NOMO-1 treated with DMSO at 0.1 percent for 48 hours (cell line): Measurements from ENCODE around the gene BEX5.
"Not testable (repeated sequence)": the region's sequence is repeated elsewhere in the genome, so short reads cannot be mapped to it uniquely, and the experiment has no call there.

Experiments used
- DNase-seq: peaks from one replicate; lab custom pipeline; 2025; ENCODE audit not compliant: unreplicated experiment; lab: John Stamatoyannopoulos, UW

BEX5 gene

GRCh38 chrX:102155806-102156179 is at the start of gene BEX5:
Gene BEX5, minus strand, starts transcription at chrX:102155977. Its CDS starts 1,712 bp downstream, at chrX:102154265.
- peak; percentile 54 for DNase-seq

DNA sequence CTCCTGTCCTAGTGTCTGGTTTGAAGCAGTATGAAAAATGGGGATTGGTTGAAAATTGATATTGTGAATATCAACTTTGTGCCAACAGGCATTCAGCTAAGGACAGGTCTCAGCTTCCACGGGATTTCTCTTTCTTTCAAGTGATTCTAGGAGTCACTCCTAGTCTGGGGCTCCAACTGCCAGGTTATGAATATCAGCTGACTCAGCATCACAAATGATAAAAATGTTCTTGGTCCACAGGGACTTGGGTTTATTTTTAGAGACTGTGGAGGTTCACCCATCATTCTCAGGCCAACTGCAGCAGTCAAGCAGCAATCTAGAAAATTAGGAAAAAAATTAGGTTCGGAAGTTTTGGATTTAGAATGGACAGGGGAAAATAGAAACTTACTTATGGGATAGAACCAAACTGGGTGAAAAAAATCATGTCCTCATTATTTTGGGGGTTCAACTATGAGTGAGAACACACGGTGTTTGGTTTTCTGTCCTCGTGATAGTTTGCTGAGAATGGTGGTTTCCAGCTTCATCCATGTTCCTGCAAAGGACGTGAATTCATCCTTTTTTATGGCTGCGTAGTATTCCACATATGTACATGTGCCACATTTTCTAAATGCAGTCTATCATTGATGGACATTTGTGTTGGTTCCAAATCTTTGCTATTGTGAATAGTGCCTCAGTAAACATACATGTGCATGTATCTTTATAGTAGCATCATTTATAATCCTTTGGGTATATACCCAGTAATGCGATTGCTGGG is 30.4 kb upstream of the BEX5 start:
- DNase-seq = no peak

DNA sequence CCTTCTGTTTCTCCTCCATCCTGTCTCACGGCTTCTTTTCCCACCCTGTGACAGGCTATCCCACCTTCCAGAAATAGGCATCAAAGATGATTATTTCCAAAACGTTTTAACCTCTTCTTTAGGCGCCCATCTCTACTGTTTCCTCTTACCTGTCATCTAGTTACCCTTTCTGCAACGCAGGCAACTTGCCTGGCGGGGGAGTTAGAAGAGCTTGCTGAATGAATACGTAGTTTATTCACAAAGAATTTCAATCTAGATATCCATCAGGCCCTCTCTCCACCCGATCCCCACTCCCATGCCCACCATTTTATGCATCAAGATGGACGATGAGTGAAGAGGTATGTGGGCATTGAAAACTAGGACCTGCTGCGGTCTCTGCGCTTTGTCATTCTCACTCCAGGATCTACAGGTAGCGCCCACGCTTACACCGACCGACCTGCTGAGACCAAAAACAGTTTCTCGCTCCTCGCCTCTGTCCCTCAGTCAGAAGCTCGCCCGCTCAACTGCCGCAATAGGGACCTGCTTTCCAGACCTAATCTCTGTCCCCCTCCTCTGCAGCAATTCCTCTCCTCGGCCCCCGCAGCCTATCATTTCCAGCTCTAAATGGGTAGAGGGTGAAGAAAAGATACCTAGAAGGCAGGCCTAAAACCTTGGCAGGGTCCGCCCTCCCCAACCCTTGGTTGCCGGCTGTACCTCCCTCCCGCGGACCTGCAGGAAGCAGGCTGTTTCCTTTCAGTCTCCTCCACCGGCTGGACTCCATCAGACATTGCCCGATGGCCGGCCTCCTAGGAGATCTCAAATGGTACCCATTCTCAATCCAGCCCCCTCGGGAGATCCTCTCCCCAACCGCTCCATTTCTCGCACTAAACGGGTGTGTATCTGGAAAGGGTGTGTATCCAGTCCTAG is 624 bp downstream of the BEX5 start:
- DNase-seq = no peak

DNA sequence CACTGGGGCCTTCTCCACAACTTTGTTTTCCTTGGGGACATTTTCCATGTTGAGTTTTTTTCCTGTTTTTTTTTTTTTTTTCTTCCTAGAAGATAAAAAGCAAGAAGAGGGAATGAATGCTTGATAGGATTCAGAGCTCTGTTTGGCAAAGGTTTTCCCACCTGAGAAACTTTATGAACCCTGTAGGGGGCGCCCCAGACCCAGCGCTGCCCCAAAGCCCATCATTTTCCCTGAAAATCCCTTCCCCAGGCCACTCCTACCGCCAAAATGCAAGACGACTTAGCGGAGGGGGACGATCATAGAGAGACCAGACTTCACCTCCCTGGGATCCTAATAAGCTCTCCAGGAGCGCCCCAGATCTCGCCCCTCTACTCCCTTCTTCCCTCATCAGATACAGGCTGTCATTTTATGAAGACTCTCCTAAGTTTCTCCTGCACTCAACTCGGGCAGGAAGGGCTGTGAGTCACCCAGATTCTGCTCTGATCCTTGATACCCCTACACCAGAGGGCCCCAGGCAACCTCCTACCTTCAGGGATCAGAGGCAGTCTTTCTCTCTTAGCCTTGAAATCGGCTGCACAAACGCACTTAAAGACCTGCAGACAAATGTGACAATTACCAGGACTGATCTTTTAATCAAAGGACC is 1.4 kb downstream of the BEX5 start:
- no peak for DNase-seq

DNA sequence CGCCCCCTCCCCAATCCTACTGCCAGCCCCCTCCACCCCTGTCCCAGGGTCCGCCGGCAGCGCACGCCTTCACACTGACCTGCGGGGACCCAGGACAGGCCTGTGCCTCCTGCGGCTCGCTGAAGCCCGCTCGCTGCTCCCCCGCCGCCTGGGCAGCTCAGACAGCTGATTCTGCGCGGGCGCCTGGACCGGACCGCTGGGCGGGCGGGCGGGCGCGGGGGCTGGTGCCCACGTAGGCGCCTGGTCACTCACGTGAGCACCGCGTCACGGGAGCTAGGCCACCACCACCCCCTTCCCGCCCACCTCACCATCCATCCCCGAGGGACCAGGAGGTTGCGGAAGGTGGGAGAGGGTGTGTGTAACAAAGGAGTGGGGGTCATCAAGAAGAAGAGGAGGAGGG is 13.5 kb downstream of the BEX5 start, which contains the start of gene TCEAL6:
Gene TCEAL6 (minus strand): TSS at position 208 of the 400 bp plus-strand sequence.
- not testable (repeated sequence) for DNase-seq

DNA sequence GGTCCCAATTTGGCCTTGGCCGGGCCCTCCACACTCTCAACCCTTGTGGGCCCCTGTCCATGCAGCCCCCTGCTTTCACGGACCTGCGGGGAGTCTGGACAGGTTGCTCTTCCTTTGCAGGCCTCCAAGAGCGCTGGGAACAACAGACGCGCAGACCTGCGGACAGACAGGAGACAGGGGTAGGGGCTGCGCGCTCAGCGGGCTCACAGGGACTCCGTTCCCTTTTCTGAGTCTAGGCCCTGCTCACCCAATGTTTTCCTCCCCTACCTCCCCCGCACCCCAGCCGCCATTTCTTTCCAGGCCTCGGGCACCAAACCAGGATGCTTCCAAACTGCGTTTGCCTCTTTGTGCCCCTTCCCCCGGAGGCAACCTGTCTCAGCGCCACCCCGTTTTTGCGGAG is 14.1 kb downstream of the BEX5 start:
- DNase-seq = not testable (repeated sequence)

GRCh38 chrX:102140876-102141275 is 14.9 kb downstream of the BEX5 start:
- DNase-seq = not testable (repeated sequence)

DNA sequence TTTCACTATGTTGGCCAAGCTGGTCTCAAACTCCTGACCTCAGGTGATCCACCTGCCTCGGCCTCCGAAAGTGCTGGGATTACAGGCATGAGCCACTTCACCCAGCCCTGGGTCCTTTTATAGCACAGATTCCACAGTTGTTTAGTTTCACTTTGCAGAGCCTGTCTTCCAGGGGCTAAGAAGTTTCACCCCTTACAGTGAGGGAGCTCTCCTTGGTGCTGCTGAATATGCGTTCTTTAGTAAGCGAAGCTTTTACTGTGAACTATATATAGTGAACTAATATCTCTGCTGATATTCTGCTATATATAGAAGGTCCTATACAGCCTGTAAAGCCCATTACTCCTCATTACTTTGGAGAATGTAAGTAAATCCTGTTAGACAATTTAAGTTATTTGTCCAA is 17.7 kb downstream of the BEX5 start:
- no peak for DNase-seq

GRCh38 chrX:102129473-102129872 is 26.3 kb downstream of the BEX5 start:
- no peak for DNase-seq

DNA sequence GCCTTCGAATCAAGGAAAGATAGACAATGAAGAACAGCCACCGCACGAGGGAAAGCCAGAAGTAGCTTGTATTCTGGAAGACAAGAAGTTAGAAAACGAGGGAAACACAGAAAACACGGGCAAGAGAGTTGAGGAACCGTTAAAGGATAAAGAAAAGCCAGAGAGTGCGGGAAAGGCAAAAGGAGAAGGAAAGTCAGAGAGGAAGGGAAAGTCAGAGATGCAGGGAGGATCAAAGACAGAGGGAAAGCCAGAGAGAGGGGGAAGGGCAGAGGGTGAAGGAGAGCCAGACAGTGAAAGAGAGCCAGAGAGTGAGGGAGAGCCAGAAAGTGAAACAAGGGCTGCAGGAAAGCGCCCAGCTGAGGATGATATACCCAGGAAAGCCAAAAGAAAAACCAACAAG is 28.9 kb downstream of the BEX5 start:
- DNase-seq = no peak

DNA sequence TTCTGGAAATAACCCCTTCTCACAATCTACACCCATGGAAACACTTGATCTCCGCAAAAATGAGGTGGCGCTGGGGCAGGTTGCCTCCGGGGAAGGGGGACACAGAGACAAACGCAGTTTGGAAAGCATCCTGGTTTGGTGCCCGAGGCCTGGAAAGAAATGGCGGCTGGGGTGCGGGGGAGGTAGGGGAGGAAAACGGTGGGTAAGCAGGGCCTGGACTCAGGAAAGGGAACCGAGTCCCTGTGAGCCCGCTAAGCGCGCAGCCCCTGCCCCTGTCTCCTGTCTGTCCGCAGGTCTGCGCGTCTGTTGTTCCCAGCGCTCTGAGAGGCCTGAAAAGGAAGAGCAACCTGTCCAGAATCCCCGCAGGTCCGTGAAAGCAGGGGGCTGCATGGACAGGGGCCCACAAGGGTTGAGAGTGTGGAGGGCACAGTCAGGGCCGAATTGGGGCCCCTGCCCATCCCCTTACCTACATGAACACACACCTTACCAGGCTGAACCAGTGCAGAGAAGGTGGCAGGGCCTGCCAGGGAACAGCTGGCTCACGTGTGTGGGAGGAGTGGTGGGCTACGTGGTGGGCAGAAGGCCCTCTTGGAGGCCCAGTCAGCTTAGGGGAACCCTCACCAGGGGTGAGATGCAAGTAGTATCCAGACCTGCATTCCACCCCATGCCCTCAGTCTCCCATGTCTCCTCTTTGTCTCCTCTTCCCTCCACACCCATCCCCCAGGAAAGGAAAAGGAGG is 29.5 kb downstream of the BEX5 start:
- not testable (repeated sequence) for DNase-seq

- not testable (repeated sequence) for DNase-seq
Measured at GRCh38 chrX:102125436-102125835, 30.3 kb downstream of the BEX5 start, which contains the start of gene TCEAL2. Gene TCEAL2, plus strand, starts transcription at chrX:102125679. Its CDS starts 1,152 bp downstream, at chrX:102126831.

DNA sequence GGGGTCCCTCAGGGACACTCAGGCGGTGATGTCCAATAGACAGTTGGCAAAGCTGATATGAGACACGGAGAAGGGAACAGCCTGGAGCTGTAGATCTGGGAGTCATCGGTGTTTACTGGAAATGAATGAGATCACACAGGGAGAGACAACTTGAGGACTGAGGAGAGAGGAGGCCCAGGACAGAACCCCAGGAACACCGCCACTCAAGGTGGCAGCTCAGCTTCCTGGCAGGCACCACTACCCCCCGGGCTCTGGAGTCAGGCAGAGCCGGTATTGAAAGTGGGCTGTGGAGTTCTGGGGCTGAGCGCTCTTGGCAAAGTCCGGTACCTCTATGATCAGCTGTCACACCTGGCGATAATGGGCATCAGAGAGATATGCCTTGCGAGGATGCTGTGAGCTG is 30.8 kb downstream of the BEX5 start:
- not testable (repeated sequence) for DNase-seq

GRCh38 chrX:102115748-102116147 is 40.0 kb downstream of the BEX5 start:
- DNase-seq = no peak

GRCh38 chrX:102113367-102113766 is 42.4 kb downstream of the BEX5 start:
- no peak for DNase-seq
